ENCODE results near the gene CRACR2A. TPM values are rescaled to one million over a fixed set of nuclear protein-coding genes. Genes with fewer than 3 reads are reported as not detected.

The CRACR2A gene
- total RNA-seq, 4 donors from 2014 or later, result 1.1 to 3.3 (median 2.8) TPM

GRCh38 chr12:3662521-3662921 lies 90.4 kb downstream of the CRACR2A start:
- Histone ChIP-seq H3K27me3 (no peaks in the 10 kb centered on the region), H3K9me3 (no peaks in the 10 kb centered on the region), H3K36me3 (peaks cover 0 to 1% (median 0%) of the 10 kb centered on the region in 4 donors), H3K4me1 (no peaks in the 10 kb centered on the region), H3K27ac (replicated peaks in 1 of 4) (no peak overlapping the region), H3K4me3 (no peak overlapping the region)
- TF ChIP-seq CTCF (IDR thresholded peaks at IDR 0.05), result no peak
- intact Hi-C loops (cut with DNase I), result no loop called here
- WGBS, result 91% methylated on average over 5 of the region's 5 CpGs
- DNase-seq (ENCODE audit: extremely low spot score), result no peak

- no peak for TF ChIP-seq POLR2A (IDR thresholded peaks at IDR 0.05; ENCODE audit: low read depth)
- TF ChIP-seq CTCF (IDR thresholded peaks at IDR 0.05), result no peak
- TF ChIP-seq EP300 (IDR thresholded peaks at IDR 0.05), result no peak
- no peak for TF ChIP-seq POLR2AphosphoS5 (IDR thresholded peaks at IDR 0.05)
- H3K27ac ChIP-seq (replicated peaks in 1 of 4), result no peak overlapping the region
- peaks cover 0 to 2% (median 0%) of the 10 kb centered on the region in 4 donors for H3K36me3 ChIP-seq
- WGBS, result 100% methylated on average over 1 of the region's 1 CpG
- no peaks in the 10 kb centered on the region for H3K9me3 ChIP-seq
- intact Hi-C loops (cut with DNase I), result no loop called here
- no peak overlapping the region for H3K4me3 ChIP-seq
- no peaks in the 10 kb centered on the region for H3K27me3 ChIP-seq
- no peak for DNase-seq (ENCODE audit: extremely low spot score)
- no peaks in the 10 kb centered on the region for H3K4me1 ChIP-seq
Measured at GRCh38 chr12:3661028-3661427, 91.9 kb downstream of the CRACR2A start.

DNA sequence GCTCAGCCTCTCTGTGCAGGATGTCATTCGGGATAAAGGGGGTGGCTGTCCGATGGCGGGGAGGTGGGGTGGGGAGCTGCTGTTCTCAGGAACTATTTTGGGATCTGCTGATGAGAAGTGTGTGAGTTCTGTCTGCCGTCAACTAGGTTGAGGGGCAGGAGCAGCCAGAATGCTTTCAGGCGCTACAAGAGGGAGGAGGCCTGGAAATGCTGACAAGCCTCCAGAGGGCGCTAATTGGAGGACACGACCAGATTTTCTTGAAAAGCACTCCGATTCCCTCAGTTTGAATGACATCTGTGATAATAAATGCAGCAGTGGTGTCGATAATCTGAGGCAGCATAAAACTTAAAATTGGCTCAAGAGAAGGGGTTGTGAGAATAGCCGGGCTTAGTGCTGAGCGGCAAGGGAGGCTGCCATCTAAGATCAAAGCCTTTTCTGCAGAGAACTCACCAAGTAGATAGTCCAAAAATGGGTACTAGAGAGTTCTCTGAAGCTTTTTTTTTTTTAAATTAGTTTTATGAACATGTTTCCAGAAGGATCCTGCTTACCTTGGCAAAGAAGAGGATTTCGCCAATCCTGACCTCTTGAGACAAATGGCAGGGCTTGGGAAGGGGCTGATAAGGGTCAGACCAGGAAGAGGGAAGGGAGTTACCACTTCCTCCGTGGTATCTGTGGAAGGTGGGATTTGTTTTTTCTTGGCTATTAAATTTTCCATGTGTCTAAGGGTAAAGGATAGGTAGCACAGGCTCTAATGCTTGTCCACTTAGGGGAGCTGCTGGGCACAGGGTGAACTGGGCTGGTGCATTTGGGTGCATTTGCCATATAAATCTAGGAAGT lies 94.4 kb downstream of the CRACR2A start:
- no peak overlapping the region for H3K27ac ChIP-seq (replicated peaks in 1 of 4)
- H3K27me3 ChIP-seq, result no peaks in the 10 kb centered on the region
- no peak overlapping the region for H3K4me3 ChIP-seq
- intact Hi-C loops (cut with DNase I), result no loop called here
- TF ChIP-seq POLR2A (IDR thresholded peaks at IDR 0.05; ENCODE audit: low read depth) (no peak), POLR2AphosphoS5 (IDR thresholded peaks at IDR 0.05) (no peak), CTCF (IDR thresholded peaks at IDR 0.05) (peak in 2 of 3 experiments; percentile 23 to 32), EP300 (IDR thresholded peaks at IDR 0.05) (no peak)
- H3K9me3 ChIP-seq, result no peaks in the 10 kb centered on the region
- H3K4me1 ChIP-seq, result peaks cover 0 to 4% (median 0%) of the 10 kb centered on the region in 4 donors
- no peak for DNase-seq (ENCODE audit: extremely low spot score)
- 72% methylated on average over 13 of the region's 13 CpGs for WGBS
- peaks cover 0 to 5% (median 2%) of the 10 kb centered on the region in 4 donors for H3K36me3 ChIP-seq

- H3K9me3 ChIP-seq, result no peaks in the 10 kb centered on the region
- intact Hi-C loops (cut with DNase I), result no loop called here
- H3K27ac ChIP-seq (replicated peaks in 1 of 4), result no peak overlapping the region
- no peak for DNase-seq (ENCODE audit: extremely low spot score)
- no peaks in the 10 kb centered on the region for H3K27me3 ChIP-seq
- peaks cover 0 to 6% (median 3%) of the 10 kb centered on the region in 4 donors for H3K36me3 ChIP-seq
- TF ChIP-seq CTCF (IDR thresholded peaks at IDR 0.05) (no peak), EP300 (IDR thresholded peaks at IDR 0.05) (no peak)
- WGBS, result 92% methylated on average over 7 of the region's 13 CpGs
- H3K4me3 ChIP-seq, result no peak overlapping the region
- H3K4me1 ChIP-seq, result peaks cover 0 to 4% (median 0%) of the 10 kb centered on the region in 4 donors
Measured at GRCh38 chr12:3656946-3657622, 95.8 kb downstream of the CRACR2A start.
